Type B pancreatic cell (in vitro differentiated cells): ENCODE results near the gene METTL1. TPM values are rescaled to one million over a fixed set of nuclear protein-coding genes. Genes with fewer than 3 reads are reported as not detected.

Experiments
- DNase-seq: peaks from one replicate; pipeline ENCODE4 v3.0.0; 2021; ENCODE audit warnings: mixed read lengths; ENCODE audit not compliant: unreplicated experiment; ENCODE audit errors: extremely low spot score
- H3K27ac Mint-ChIP-seq: 2 replicates; pipeline ENCODE4 v1.8.0; 2021; ENCODE audit warnings: mild to moderate bottlenecking, mixed read lengths
- H3K27me3 Mint-ChIP-seq: 2 replicates; pipeline ENCODE4 v1.8.0; 2021; ENCODE audit warnings: mixed read lengths
- H3K36me3 Mint-ChIP-seq: 2 replicates; pipeline ENCODE4 v1.8.0; 2021; ENCODE audit warnings: mixed read lengths
- H3K4me1 Mint-ChIP-seq: one replicate; pipeline ENCODE4 v1.8.0; 2021; ENCODE audit warnings: mixed read lengths; ENCODE audit not compliant: unreplicated experiment
- H3K4me3 Mint-ChIP-seq: 2 replicates; pipeline ENCODE4 v1.8.0; 2021; ENCODE audit warnings: mild to moderate bottlenecking, mixed read lengths
- H3K9me3 Mint-ChIP-seq: 2 replicates; pipeline ENCODE4 v1.8.0; 2021; ENCODE audit warnings: mixed read lengths
- CTCF ChIP-seq: fragments of 200-600 bp; sonication (generic); conservative IDR thresholded peaks from 2 replicates; pipeline ENCODE4 v1.5.0; 2021; ENCODE audit warnings: antibody characterized with exemption, mild to moderate bottlenecking
- total RNA-seq: library from RNA; stranded (reverse); gene quantifications from 2 replicates; pipeline ENCODE4 v1.2.1, GENCODE V29; 2021; ENCODE audit warnings: low replicate concordance

Gene METTL1
- total RNA-seq, 1 donor from 2014 or later: 31.1 TPM

GRCh38 chr12:57731411-57732080, 40.4 kb downstream of the METTL1 start:
- Mint-ChIP-seq H3K36me3 (peaks cover 3% of the 10 kb centered on the region), H3K4me1 (peaks cover 4% of the 10 kb centered on the region), H3K27ac (no peak overlapping the region), H3K27me3 (peaks cover 98% of the 10 kb centered on the region), H3K9me3 (no peaks in the 10 kb centered on the region), H3K4me3 (no peak overlapping the region)
- TF ChIP-seq CTCF: no peak
- no peak for DNase-seq

GRCh38 chr12:57730336-57731067, 41.4 kb downstream of the METTL1 start:
- no peak overlapping the region for H3K4me3 Mint-ChIP-seq
- H3K36me3 Mint-ChIP-seq: no peaks in the 10 kb centered on the region
- no peak for DNase-seq
- H3K9me3 Mint-ChIP-seq: no peaks in the 10 kb centered on the region
- no peaks in the 10 kb centered on the region for H3K4me1 Mint-ChIP-seq
- H3K27me3 Mint-ChIP-seq: peaks cover 95% of the 10 kb centered on the region
- TF ChIP-seq CTCF: no peak
- H3K27ac Mint-ChIP-seq: no peak overlapping the region

- Mint-ChIP-seq H3K36me3 (no peaks in the 10 kb centered on the region), H3K4me1 (no peaks in the 10 kb centered on the region), H3K4me3 (peak overlapping the region; percentile 61), H3K9me3 (no peaks in the 10 kb centered on the region), H3K27ac (no peak overlapping the region), H3K27me3 (peaks cover 94% of the 10 kb centered on the region)
- no peak for TF ChIP-seq CTCF
- DNase-seq: no peak
These were observed 42.5 kb downstream of the METTL1 start for GRCh38 chr12:57729321-57729844.

GRCh38 chr12:57727758-57728395, 44.0 kb downstream of the METTL1 start:
- Mint-ChIP-seq H3K27ac (no peak overlapping the region), H3K27me3 (peaks cover 93% of the 10 kb centered on the region), H3K4me3 (peak overlapping the region; percentile 59), H3K36me3 (no peaks in the 10 kb centered on the region), H3K9me3 (no peaks in the 10 kb centered on the region), H3K4me1 (no peaks in the 10 kb centered on the region)
- TF ChIP-seq CTCF: no peak
- DNase-seq: no peak

- no peak overlapping the region for H3K27ac Mint-ChIP-seq
- H3K4me3 Mint-ChIP-seq: peak overlapping the region; percentile 65
These were observed 44.8 kb downstream of the METTL1 start for GRCh38 chr12:57726884-57727757.

More at GRCh38 chr12:57726884-57727757, 44.8 kb downstream of the METTL1 start:
- peak; percentile 37 for TF ChIP-seq CTCF
- Mint-ChIP-seq H3K4me1 (no peaks in the 10 kb centered on the region), H3K36me3 (no peaks in the 10 kb centered on the region), H3K27me3 (peaks cover 85% of the 10 kb centered on the region), H3K9me3 (no peaks in the 10 kb centered on the region)
- DNase-seq: peak; percentile 69
